Neural cell (in vitro differentiated cells): Measurements from ENCODE around the gene CENPA. TPM values are rescaled to one million over a fixed set of nuclear protein-coding genes. Genes with fewer than 3 reads are reported as not detected.

Experiments
- H2AFZ ChIP-seq: fragments of 200-600, 300-800 bp; sonication (generic), shearing (Covaris generic); 2 replicates; pipeline ENCODE4 v1.6.0; 2014; ENCODE audit warnings: low read depth, mild to moderate bottlenecking, antibody characterized with exemption, low read length, moderate library complexity
- H3F3A ChIP-seq: fragments of 200-600 bp; shearing (Covaris generic); 2 replicates; pipeline ENCODE4 v1.6.1; 2016; ENCODE audit warnings: mild to moderate bottlenecking, moderate library complexity, mixed read lengths, antibody characterized with exemption, low read length; ENCODE audit not compliant: insufficient read depth, poor library complexity, severe bottlenecking
- H3K27ac ChIP-seq: fragments of 200-600, 300-800 bp; sonication (generic), shearing (Covaris generic); 2 replicates; pipeline ENCODE4 v1.5.1; 2014; ENCODE audit warnings: mild to moderate bottlenecking, low read length, moderate library complexity
- H3K27me3 ChIP-seq: fragments of 300-800, 200-600 bp; sonication (generic), shearing (Covaris generic); 2 replicates; pipeline ENCODE4 v1.6.0; 2014; ENCODE audit warnings: mild to moderate bottlenecking, low read depth, low read length, moderate library complexity; ENCODE audit not compliant: insufficient read depth
- H3K36me3 ChIP-seq: fragments of 300-800, 200-600 bp; sonication (generic), shearing (Covaris generic); 2 replicates; pipeline ENCODE4 v1.5.1; 2014; ENCODE audit warnings: mild to moderate bottlenecking, antibody characterized with exemption, low read length, moderate library complexity; ENCODE audit not compliant: insufficient read depth
- H3K4me2 ChIP-seq: fragments of 300-800, 200-600 bp; sonication (generic), shearing (Covaris generic); 2 replicates; pipeline ENCODE4 v1.6.0; 2014; ENCODE audit warnings: mild to moderate bottlenecking, low read length
- H3K4me3 ChIP-seq: fragments of 300-800, 200-600 bp; sonication (generic), shearing (Covaris generic); 2 replicates; pipeline ENCODE4 v1.5.1; 2014; ENCODE audit warnings: mild to moderate bottlenecking, low read length, moderate library complexity
- H3K79me2 ChIP-seq: fragments of 200-600 bp; shearing (Covaris generic); replicated peaks from 2 replicates; pipeline ENCODE4 v1.6.0; 2014; ENCODE audit warnings: mild to moderate bottlenecking, low read length, moderate library complexity; ENCODE audit not compliant: insufficient read depth
- H3K9ac ChIP-seq: fragments of 300-800, 200-600 bp; sonication (generic), shearing (Covaris generic); 2 replicates; pipeline ENCODE4 v1.6.1; 2016; ENCODE audit warnings: mild to moderate bottlenecking, low read length, mixed read lengths
- H3K9me2 ChIP-seq: fragments of 200-600 bp; shearing (Covaris generic); 2 replicates; pipeline ENCODE4 v1.6.1; 2016; ENCODE audit warnings: mild to moderate bottlenecking, low read length, mixed read lengths; ENCODE audit not compliant: insufficient read depth
- H3K9me3 ChIP-seq: fragments of 200-600, 300-800 bp; sonication (generic), shearing (Covaris generic); 2 replicates; pipeline ENCODE4 v1.6.1; 2016; ENCODE audit warnings: mild to moderate bottlenecking, mixed run types, low read length, moderate library complexity, mixed read lengths
- H4K20me1 ChIP-seq: fragments of 200-600 bp; shearing (Covaris generic); 2 replicates; pipeline ENCODE4 v1.6.1; 2016; ENCODE audit warnings: mild to moderate bottlenecking, mixed run types; ENCODE audit not compliant: insufficient read depth
- EP300 ChIP-seq: fragments of 450-650 bp; conservative IDR thresholded peaks from 2 replicates; pipeline ENCODE4 v1.6.1; 2014; ENCODE audit warnings: antibody characterized with exemption, mild to moderate bottlenecking, moderate library complexity; ENCODE audit not compliant: poor library complexity, severe bottlenecking
- EZH2 ChIP-seq: fragments of 200-600, 300-800 bp; shearing (Covaris generic), sonication (generic); IDR thresholded peaks from 2 replicates; pipeline ENCODE4 v1.6.1; 2014; ENCODE audit warnings: antibody characterized with exemption, low read length, borderline replicate concordance, mild to moderate bottlenecking; ENCODE audit not compliant: insufficient read depth, poor library complexity, severe bottlenecking
- MXI1 ChIP-seq: fragments of 450-650 bp; conservative IDR thresholded peaks from 2 replicates; pipeline ENCODE4 v1.6.1; 2014; ENCODE audit warnings: antibody characterized with exemption, mild to moderate bottlenecking; ENCODE audit not compliant: poor library complexity, severe bottlenecking
- POLR2AphosphoS5 ChIP-seq: IDR thresholded peaks from 2 replicates; pipeline ENCODE4 v1.6.1; 2012
- RAD21 ChIP-seq: fragments of 450-650 bp; conservative IDR thresholded peaks from 2 replicates; pipeline ENCODE4 v1.6.1; 2014; ENCODE audit warnings: antibody characterized with exemption, mild to moderate bottlenecking, moderate library complexity
- SMC3 ChIP-seq: fragments of 450-650 bp; conservative IDR thresholded peaks from 2 replicates; pipeline ENCODE4 v1.6.1; 2014; ENCODE audit warnings: antibody characterized with exemption, mild to moderate bottlenecking, moderate library complexity; ENCODE audit not compliant: poor library complexity
- TAF1 ChIP-seq: IDR thresholded peaks from 2 replicates; pipeline ENCODE4 v1.6.1; 2012; ENCODE audit warnings: low read depth
- polyA plus RNA-seq: library from polyadenylated mRNA; depleted of rRNA; stranded (reverse); fragments of >200 nt; gene quantifications from 2 replicates; pipeline ENCODE4 v1.2.3, GENCODE V29; 2014
- TF ChIP-seq, protein P1 (sequence below): IDR thresholded peaks from 2 replicates; pipeline ENCODE4 v1.6.1; 2012; ENCODE audit warnings: borderline replicate concordance
- TF ChIP-seq, protein P2 (sequence below): fragments of 450-650 bp; IDR thresholded peaks from 2 replicates; pipeline ENCODE4 v1.5.1; 2014; ENCODE audit warnings: antibody characterized with exemption, mild to moderate bottlenecking, moderate library complexity; ENCODE audit not compliant: poor library complexity, severe bottlenecking

CENPA gene
- polyA plus RNA-seq, 1 donor from 2014 or later = 0.54 TPM

- H4K20me1 ChIP-seq = no peaks in the 10 kb centered on the region
- H3K4me3 ChIP-seq = no peak overlapping the region
- no peaks in the 10 kb centered on the region for H3K9me2 ChIP-seq
- no peak overlapping the region for H2AFZ ChIP-seq
- H3K9me3 ChIP-seq = no peaks in the 10 kb centered on the region
- TF ChIP-seq TAF1 = no peak
- TF ChIP-seq, protein P1, sequence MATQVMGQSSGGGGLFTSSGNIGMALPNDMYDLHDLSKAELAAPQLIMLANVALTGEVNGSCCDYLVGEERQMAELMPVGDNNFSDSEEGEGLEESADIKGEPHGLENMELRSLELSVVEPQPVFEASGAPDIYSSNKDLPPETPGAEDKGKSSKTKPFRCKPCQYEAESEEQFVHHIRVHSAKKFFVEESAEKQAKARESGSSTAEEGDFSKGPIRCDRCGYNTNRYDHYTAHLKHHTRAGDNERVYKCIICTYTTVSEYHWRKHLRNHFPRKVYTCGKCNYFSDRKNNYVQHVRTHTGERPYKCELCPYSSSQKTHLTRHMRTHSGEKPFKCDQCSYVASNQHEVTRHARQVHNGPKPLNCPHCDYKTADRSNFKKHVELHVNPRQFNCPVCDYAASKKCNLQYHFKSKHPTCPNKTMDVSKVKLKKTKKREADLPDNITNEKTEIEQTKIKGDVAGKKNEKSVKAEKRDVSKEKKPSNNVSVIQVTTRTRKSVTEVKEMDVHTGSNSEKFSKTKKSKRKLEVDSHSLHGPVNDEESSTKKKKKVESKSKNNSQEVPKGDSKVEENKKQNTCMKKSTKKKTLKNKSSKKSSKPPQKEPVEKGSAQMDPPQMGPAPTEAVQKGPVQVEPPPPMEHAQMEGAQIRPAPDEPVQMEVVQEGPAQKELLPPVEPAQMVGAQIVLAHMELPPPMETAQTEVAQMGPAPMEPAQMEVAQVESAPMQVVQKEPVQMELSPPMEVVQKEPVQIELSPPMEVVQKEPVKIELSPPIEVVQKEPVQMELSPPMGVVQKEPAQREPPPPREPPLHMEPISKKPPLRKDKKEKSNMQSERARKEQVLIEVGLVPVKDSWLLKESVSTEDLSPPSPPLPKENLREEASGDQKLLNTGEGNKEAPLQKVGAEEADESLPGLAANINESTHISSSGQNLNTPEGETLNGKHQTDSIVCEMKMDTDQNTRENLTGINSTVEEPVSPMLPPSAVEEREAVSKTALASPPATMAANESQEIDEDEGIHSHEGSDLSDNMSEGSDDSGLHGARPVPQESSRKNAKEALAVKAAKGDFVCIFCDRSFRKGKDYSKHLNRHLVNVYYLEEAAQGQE = no peak
- no peak for TF ChIP-seq MXI1
- no peak for TF ChIP-seq EZH2
- TF ChIP-seq, protein P2, sequence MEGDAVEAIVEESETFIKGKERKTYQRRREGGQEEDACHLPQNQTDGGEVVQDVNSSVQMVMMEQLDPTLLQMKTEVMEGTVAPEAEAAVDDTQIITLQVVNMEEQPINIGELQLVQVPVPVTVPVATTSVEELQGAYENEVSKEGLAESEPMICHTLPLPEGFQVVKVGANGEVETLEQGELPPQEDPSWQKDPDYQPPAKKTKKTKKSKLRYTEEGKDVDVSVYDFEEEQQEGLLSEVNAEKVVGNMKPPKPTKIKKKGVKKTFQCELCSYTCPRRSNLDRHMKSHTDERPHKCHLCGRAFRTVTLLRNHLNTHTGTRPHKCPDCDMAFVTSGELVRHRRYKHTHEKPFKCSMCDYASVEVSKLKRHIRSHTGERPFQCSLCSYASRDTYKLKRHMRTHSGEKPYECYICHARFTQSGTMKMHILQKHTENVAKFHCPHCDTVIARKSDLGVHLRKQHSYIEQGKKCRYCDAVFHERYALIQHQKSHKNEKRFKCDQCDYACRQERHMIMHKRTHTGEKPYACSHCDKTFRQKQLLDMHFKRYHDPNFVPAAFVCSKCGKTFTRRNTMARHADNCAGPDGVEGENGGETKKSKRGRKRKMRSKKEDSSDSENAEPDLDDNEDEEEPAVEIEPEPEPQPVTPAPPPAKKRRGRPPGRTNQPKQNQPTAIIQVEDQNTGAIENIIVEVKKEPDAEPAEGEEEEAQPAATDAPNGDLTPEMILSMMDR = no peak
- no peak for TF ChIP-seq SMC3
- TF ChIP-seq EP300 = no peak
- no peak for TF ChIP-seq POLR2AphosphoS5
- no peak for TF ChIP-seq RAD21
- no peak overlapping the region for H3K9ac ChIP-seq
- no peaks in the 10 kb centered on the region for H3K27me3 ChIP-seq
- no peak overlapping the region for H3K4me2 ChIP-seq
- no peaks in the 10 kb centered on the region for H3K79me2 ChIP-seq
- H3K36me3 ChIP-seq = no peaks in the 10 kb centered on the region
- no peaks in the 10 kb centered on the region for H3F3A ChIP-seq
- H3K27ac ChIP-seq = no peak overlapping the region
Observed at GRCh38 chr2:26740346-26740745, 45.5 kb upstream of the CENPA start.

DNA sequence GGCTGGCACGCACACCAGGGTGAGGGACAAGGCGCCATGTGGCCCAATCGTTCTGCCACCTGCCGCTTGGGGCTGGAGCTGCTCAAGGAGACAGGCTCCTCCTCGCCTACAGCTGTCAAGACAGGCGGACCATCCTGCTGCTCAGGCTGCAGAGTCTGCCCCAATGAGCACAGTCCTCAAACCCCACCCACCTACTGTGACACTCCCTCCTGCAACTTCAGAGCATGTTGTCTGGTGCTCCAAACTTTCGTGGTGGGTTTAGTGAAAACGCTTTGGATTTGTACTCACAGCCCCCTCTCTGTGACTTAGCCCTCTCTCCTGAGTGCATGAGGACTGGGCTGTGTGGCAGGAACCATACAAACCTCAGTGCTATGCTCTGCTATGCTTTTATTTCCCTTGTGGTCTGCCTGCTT, 45.0 kb upstream of the CENPA start:
- no peak overlapping the region for H3K9ac ChIP-seq
- no peaks in the 10 kb centered on the region for H4K20me1 ChIP-seq
- no peak overlapping the region for H3K4me2 ChIP-seq
- H2AFZ ChIP-seq = no peak overlapping the region
- no peaks in the 10 kb centered on the region for H3F3A ChIP-seq
- no peak overlapping the region for H3K27ac ChIP-seq
- TF ChIP-seq, protein P1 = no peak
- TF ChIP-seq, protein P2 = no peak
- TF ChIP-seq SMC3 (no peak), MXI1 (no peak), RAD21 (no peak), POLR2AphosphoS5 (no peak), TAF1 (no peak)
- H3K4me3 ChIP-seq = no peak overlapping the region
- H3K79me2 ChIP-seq = no peaks in the 10 kb centered on the region
- H3K36me3 ChIP-seq = no peaks in the 10 kb centered on the region
- no peaks in the 10 kb centered on the region for H3K27me3 ChIP-seq
- H3K9me2 ChIP-seq = no peaks in the 10 kb centered on the region
- H3K9me3 ChIP-seq = no peaks in the 10 kb centered on the region
